ENCODE results near the gene HNRNPLL. TPM values are rescaled to one million over a fixed set of nuclear protein-coding genes. Genes with fewer than 3 reads are reported as not detected.

The HNRNPLL gene
- total and polyA plus RNA-seq, 4 experiments from 2014 or later = 71.2 to 105 (median 88.9) TPM

GRCh38 chr2:38620282-38620977 is 17.7 kb upstream of the HNRNPLL start:
- Histone ChIP-seq H3K4me1 (ENCODE audit: insufficient read depth, low read length) (no peaks in the 10 kb centered on the region), H3K27ac (ENCODE audit: low read depth, low read length) (no peak overlapping the region), H3K36me3 (ENCODE audit: insufficient read depth, low read length) (no peaks in the 10 kb centered on the region), H3K4me3 (ENCODE audit: low read length in 2 of 2) (no peak overlapping the region), H3K27me3 (ENCODE audit: insufficient read depth, low read length) (no peaks in the 10 kb centered on the region), H3K9me3 (ENCODE audit: control insufficient read depth in 1 of 2, low read length in 2 of 2) (no peaks in the 10 kb centered on the region)
- Mint-ChIP-seq H3K27ac (peak overlapping the region in 1 of 7 donors; percentile 69), H3K4me3 (no peak overlapping the region), H3K9me3 (no peaks in the 10 kb centered on the region), H3K4me1 (peaks cover 4 to 13% (median 5%) of the 10 kb centered on the region in 4 donors), H3K36me3 (no peaks in the 10 kb centered on the region), H3K27me3 (no peaks in the 10 kb centered on the region)
- intact Hi-C loops (cut with micrococcal nuclease) = no loop called here
- ChIA-PET POLR2A (ENCODE audit: partially characterized antibody) (interaction anchor here (1.2 kb wide), 1 partner anchor 43 kb away, joined by 3 read pairs; no protein-coding TSS in a partner anchor), CTCF (ENCODE audit: partially characterized antibody) (interaction anchor here (1.1 kb wide), 1 partner anchor 19 kb away, joined by 3 read pairs; no protein-coding TSS in a partner anchor)
- DNase-seq = no peak

DNA sequence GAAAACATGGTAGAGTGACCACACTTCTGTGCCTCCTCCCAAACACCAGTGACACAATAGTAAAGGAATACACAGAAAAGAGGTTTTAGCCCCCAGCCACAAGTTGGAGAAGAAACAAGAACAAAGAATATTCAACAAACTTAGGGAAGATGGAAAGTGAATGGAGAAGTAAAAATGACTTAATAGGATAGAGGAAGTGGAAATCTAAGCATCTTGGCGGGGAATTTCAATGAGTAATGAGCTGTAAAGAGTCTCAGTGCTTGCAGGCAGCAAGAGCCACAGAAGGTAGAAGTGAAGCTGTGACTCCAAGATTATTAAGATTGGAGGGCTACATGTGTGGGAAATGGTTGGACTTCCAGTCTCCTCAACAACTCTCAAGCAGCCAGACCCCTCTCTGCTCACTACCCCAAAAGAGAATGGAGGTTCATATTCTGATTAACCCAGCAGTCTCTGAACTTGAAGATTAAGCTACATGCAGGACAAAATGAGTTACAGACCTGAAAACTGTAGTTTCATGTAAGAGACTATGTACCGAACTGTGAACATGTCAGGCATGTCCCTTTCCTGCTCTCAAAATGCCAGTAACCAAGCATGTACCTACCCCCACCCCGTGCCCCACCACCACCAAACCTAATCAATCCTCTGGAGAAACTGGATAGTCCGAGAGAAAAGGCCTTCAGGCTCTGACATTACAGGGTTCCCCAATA is 16.9 kb upstream of the HNRNPLL start:
- peaks cover 0 to 7% (median 1%) of the 10 kb centered on the region in 4 donors for H3K4me1 Mint-ChIP-seq
- no peaks in the 10 kb centered on the region for H3K36me3 Mint-ChIP-seq
- H3K27ac Mint-ChIP-seq = no peak overlapping the region

GRCh38 chr2:38617301-38617700 is 14.6 kb upstream of the HNRNPLL start:
- H3K36me3 Mint-ChIP-seq = no peaks in the 10 kb centered on the region
- no peak for DNase-seq
- H3K4me3 Mint-ChIP-seq = no peak overlapping the region
- no peak overlapping the region for H3K27ac Mint-ChIP-seq
- no peaks in the 10 kb centered on the region for H3K27me3 Mint-ChIP-seq
- ChIA-PET CTCF (ENCODE audit: partially characterized antibody) (interaction anchor here (0.6 to 2.1 kb wide), 7 partner anchors 11 to 108 kb away, joined by 3 to 6 read pairs (median 4); partner anchors contain the start of gene GALM), POLR2A (ENCODE audit: partially characterized antibody) (interaction anchor here (0.8 to 1.4 kb wide), 3 partner anchors 13 to 133 kb away, joined by 3 to 5 read pairs (median 3); no protein-coding TSS in a partner anchor)
- Histone ChIP-seq H3K4me3 (ENCODE audit: low read length in 2 of 2) (no peak overlapping the region), H3K27ac (ENCODE audit: low read depth, low read length) (no peak overlapping the region), H3K9me3 (ENCODE audit: control insufficient read depth in 1 of 2, low read length in 2 of 2) (no peaks in the 10 kb centered on the region), H3K4me1 (ENCODE audit: insufficient read depth, low read length) (peaks cover 7% of the 10 kb centered on the region), H3K36me3 (ENCODE audit: insufficient read depth, low read length) (no peaks in the 10 kb centered on the region), H3K27me3 (ENCODE audit: insufficient read depth, low read length) (no peaks in the 10 kb centered on the region)
- H3K4me1 Mint-ChIP-seq = peaks cover 1 to 17% (median 5%) of the 10 kb centered on the region in 4 donors
- intact Hi-C loops (cut with micrococcal nuclease) = no loop called here
- H3K9me3 Mint-ChIP-seq = no peaks in the 10 kb centered on the region

More for the DNA sequence above, 16.9 kb upstream of the HNRNPLL start:
- H3K9me3 Mint-ChIP-seq = no peaks in the 10 kb centered on the region
- intact Hi-C loops (cut with micrococcal nuclease) = no loop called here
- POLR2A ChIA-PET (ENCODE audit: partially characterized antibody) = no interaction called here
- Histone ChIP-seq H3K4me3 (ENCODE audit: low read length in 2 of 2) (no peak overlapping the region), H3K4me1 (ENCODE audit: insufficient read depth, low read length) (no peaks in the 10 kb centered on the region), H3K36me3 (ENCODE audit: insufficient read depth, low read length) (no peaks in the 10 kb centered on the region), H3K27ac (ENCODE audit: low read depth, low read length) (no peak overlapping the region), H3K27me3 (ENCODE audit: insufficient read depth, low read length) (no peaks in the 10 kb centered on the region), H3K9me3 (ENCODE audit: control insufficient read depth in 1 of 2, low read length in 2 of 2) (no peaks in the 10 kb centered on the region)
- no peaks in the 10 kb centered on the region for H3K27me3 Mint-ChIP-seq
- no peak overlapping the region for H3K4me3 Mint-ChIP-seq
- CTCF ChIA-PET (ENCODE audit: partially characterized antibody) = interaction anchor here (1.1 kb wide), 1 partner anchor 18 kb away, joined by 3 read pairs; no protein-coding TSS in a partner anchor
- DNase-seq = no peak

DNA sequence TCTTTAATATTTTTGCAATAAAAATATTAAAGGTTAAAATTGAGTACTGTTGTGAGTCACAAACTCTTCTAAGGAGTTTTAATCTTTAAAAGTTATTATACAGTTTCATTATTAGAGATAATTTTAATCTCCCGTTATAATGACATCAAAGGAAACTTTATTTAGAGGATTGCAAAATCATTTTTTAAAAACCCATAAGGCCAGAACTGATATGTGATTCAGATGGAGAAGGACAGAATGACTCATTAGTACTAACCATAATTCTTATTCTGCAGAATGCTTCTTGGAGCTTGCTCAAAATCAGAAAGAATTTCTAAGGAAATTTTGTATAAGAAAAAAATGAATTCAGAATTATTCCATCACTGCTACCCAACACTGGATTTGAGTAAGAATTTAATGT is 12.5 kb upstream of the HNRNPLL start:
- Mint-ChIP-seq H3K36me3 (no peaks in the 10 kb centered on the region), H3K4me3 (no peak overlapping the region), H3K27ac (no peak overlapping the region), H3K9me3 (no peaks in the 10 kb centered on the region), H3K4me1 (peaks cover 4 to 29% (median 13%) of the 10 kb centered on the region in 4 donors), H3K27me3 (no peaks in the 10 kb centered on the region)
- Histone ChIP-seq H3K36me3 (ENCODE audit: insufficient read depth, low read length) (no peaks in the 10 kb centered on the region), H3K9me3 (ENCODE audit: control insufficient read depth in 1 of 2, low read length in 2 of 2) (no peaks in the 10 kb centered on the region), H3K27me3 (ENCODE audit: insufficient read depth, low read length) (no peaks in the 10 kb centered on the region), H3K4me1 (ENCODE audit: insufficient read depth, low read length) (peaks cover 18% of the 10 kb centered on the region), H3K4me3 (ENCODE audit: low read length in 2 of 2) (no peak overlapping the region), H3K27ac (ENCODE audit: low read depth, low read length) (no peak overlapping the region)
- ChIA-PET CTCF (ENCODE audit: partially characterized antibody) (interaction anchor here (1.2 to 1.4 kb wide), 3 partner anchors 10 to 67 kb away, joined by 3 to 4 read pairs (median 3); no protein-coding TSS in a partner anchor), POLR2A (ENCODE audit: partially characterized antibody) (interaction anchor here (1.1 kb wide), 1 partner anchor 11 kb away, joined by 4 read pairs; no protein-coding TSS in a partner anchor)
- intact Hi-C loops (cut with micrococcal nuclease) = no loop called here
- no peak for DNase-seq

DNA sequence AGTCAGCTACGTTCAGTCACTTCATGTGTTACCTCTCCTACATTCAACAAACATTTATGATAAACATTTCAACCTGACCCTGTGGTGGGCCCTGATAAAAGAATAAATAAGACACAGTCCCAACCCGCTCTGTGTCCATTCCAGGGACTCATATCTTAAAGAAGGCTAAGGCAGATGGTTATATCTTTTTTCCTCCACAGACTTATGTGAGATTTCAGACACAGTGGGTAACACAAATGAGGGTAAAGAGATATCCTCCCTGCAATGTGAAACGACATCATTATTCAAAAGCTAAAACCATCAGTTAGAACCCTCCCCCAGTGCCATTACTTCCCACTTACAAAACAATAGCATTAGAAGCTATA is 11.1 kb upstream of the HNRNPLL start:
- H3K4me3 ChIP-seq (ENCODE audit: low read length in 2 of 2) = no peak overlapping the region
- CTCF ChIA-PET (ENCODE audit: partially characterized antibody) = interaction anchor here (1.0 to 2.6 kb wide), 4 partner anchors 9 to 109 kb away, joined by 4 to 10 read pairs (median 5); no protein-coding TSS in a partner anchor

GRCh38 chr2:38613126-38613848 is 10.6 kb upstream of the HNRNPLL start:
- intact Hi-C loops (cut with micrococcal nuclease) = no loop called here
- no peaks in the 10 kb centered on the region for H3K27me3 ChIP-seq (ENCODE audit: insufficient read depth, low read length)
- H3K4me1 ChIP-seq (ENCODE audit: insufficient read depth, low read length) = peaks cover 33% of the 10 kb centered on the region
- Mint-ChIP-seq H3K27me3 (no peaks in the 10 kb centered on the region), H3K4me3 (peak overlapping the region in 2 of 8 donors; percentile 16 to 25), H3K36me3 (no peaks in the 10 kb centered on the region), H3K27ac (peak overlapping the region in 3 of 7 donors; percentile 30 to 68 (median 51)), H3K4me1 (peaks cover 13 to 47% (median 24%) of the 10 kb centered on the region in 4 donors), H3K9me3 (no peaks in the 10 kb centered on the region)
- no peaks in the 10 kb centered on the region for H3K9me3 ChIP-seq (ENCODE audit: control insufficient read depth in 1 of 2, low read length in 2 of 2)
- no peaks in the 10 kb centered on the region for H3K36me3 ChIP-seq (ENCODE audit: insufficient read depth, low read length)
- ChIA-PET CTCF (ENCODE audit: partially characterized antibody) (interaction anchor here (1.0 to 2.6 kb wide), 6 partner anchors 8 to 109 kb away, joined by 4 to 10 read pairs (median 5); partner anchors contain the start of gene HNRNPLL), POLR2A (ENCODE audit: partially characterized antibody) (interaction anchor here (0.6 to 4.3 kb wide), 4 partner anchors 11 to 75 kb away, joined by 4 to 38 read pairs (median 4); partner anchors contain the start of genes GALM and HNRNPLL)
- H3K4me3 ChIP-seq (ENCODE audit: low read length in 2 of 2) = no peak overlapping the region
- DNase-seq = no peak
- no peak overlapping the region for H3K27ac ChIP-seq (ENCODE audit: low read depth, low read length)

More for the DNA sequence above, 11.1 kb upstream of the HNRNPLL start:
- H3K4me1 ChIP-seq (ENCODE audit: insufficient read depth, low read length) = peaks cover 29% of the 10 kb centered on the region
- Mint-ChIP-seq H3K4me3 (no peak overlapping the region), H3K27ac (peak overlapping the region in 1 of 7 donors; percentile 68), H3K27me3 (no peaks in the 10 kb centered on the region), H3K4me1 (peaks cover 10 to 43% (median 20%) of the 10 kb centered on the region in 4 donors), H3K9me3 (no peaks in the 10 kb centered on the region), H3K36me3 (no peaks in the 10 kb centered on the region)
- DNase-seq = no peak
- intact Hi-C loops (cut with micrococcal nuclease) = no loop called here
- POLR2A ChIA-PET (ENCODE audit: partially characterized antibody) = interaction anchor here (1.5 kb wide), 1 partner anchor 12 kb away, joined by 4 read pairs; the partner anchor contains the start of gene HNRNPLL
- H3K27ac ChIP-seq (ENCODE audit: low read depth, low read length) = no peak overlapping the region
- no peaks in the 10 kb centered on the region for H3K36me3 ChIP-seq (ENCODE audit: insufficient read depth, low read length)
- no peaks in the 10 kb centered on the region for H3K27me3 ChIP-seq (ENCODE audit: insufficient read depth, low read length)
- no peaks in the 10 kb centered on the region for H3K9me3 ChIP-seq (ENCODE audit: control insufficient read depth in 1 of 2, low read length in 2 of 2)
